Loucy (cell line): ENCODE measurements around the gene COL23A1.

Experiments used
- H2AFZ ChIP-seq: fragments of 200-600 bp; sonication (generic); 2 replicates; pipeline ENCODE4 v1.6.0; 2016; ENCODE audit warnings: antibody characterized with exemption, mild to moderate bottlenecking, low read length, moderate library complexity
- H3F3A ChIP-seq: fragments of 200-600 bp; 2 replicates; pipeline ENCODE4 v1.6.0; 2016; ENCODE audit warnings: antibody characterized with exemption, low read depth, mild to moderate bottlenecking
- H3K27me3 ChIP-seq: fragments of 200-600 bp; sonication (generic); 2 replicates; pipeline ENCODE4 v1.6.1; 2014; ENCODE audit warnings: low read length, mild to moderate bottlenecking; ENCODE audit not compliant: insufficient read depth, poor library complexity, severe bottlenecking
- H3K36me3 ChIP-seq: fragments of 200-600 bp; sonication (generic); 2 replicates; pipeline ENCODE4 v1.6.1; 2016; ENCODE audit warnings: low read length; ENCODE audit not compliant: insufficient read depth
- H3K4me1 ChIP-seq: fragments of 200-600 bp; sonication (generic); 2 replicates; pipeline ENCODE4 v1.5.1; 2014; ENCODE audit warnings: low read length, mild to moderate bottlenecking; ENCODE audit not compliant: insufficient read depth, poor library complexity, severe bottlenecking
- H3K4me2 ChIP-seq: fragments of 200-600 bp; sonication (generic); 2 replicates; pipeline ENCODE4 v1.6.0; 2014; ENCODE audit warnings: antibody characterized with exemption, low read length, low read depth, mild to moderate bottlenecking; ENCODE audit not compliant: poor library complexity, severe bottlenecking
- H3K4me3 ChIP-seq: fragments of 200-600 bp; sonication (generic); 2 replicates; pipeline ENCODE4 v1.5.1; 2014; ENCODE audit warnings: low read length, mild to moderate bottlenecking, mixed read lengths; ENCODE audit not compliant: poor library complexity, severe bottlenecking
- H3K79me2 ChIP-seq: fragments of 200-600 bp; sonication (generic); 2 replicates; pipeline ENCODE4 v1.6.1; 2014; ENCODE audit warnings: low read length; ENCODE audit not compliant: insufficient read depth
- H3K9ac ChIP-seq: fragments of 200-600 bp; sonication (generic); 2 replicates; pipeline ENCODE4 v1.6.0; 2014; ENCODE audit warnings: mild to moderate bottlenecking, low read depth, low read length, moderate library complexity; ENCODE audit not compliant: poor library complexity, severe bottlenecking
- H3K9me2 ChIP-seq: fragments of 200-600 bp; sonication (generic); replicated peaks from 2 replicates; pipeline ENCODE4 v1.6.1; 2016; ENCODE audit warnings: low read depth, low read length, mixed read lengths
- H3K9me3 ChIP-seq: fragments of 200-600 bp; sonication (generic); 2 replicates; pipeline ENCODE4 v1.6.1; 2014; ENCODE audit warnings: mild to moderate bottlenecking, antibody characterized with exemption, low read length, low read depth; ENCODE audit not compliant: insufficient read depth
- H4K20me1 ChIP-seq: fragments of 200-600 bp; sonication (generic); 2 replicates; pipeline ENCODE4 v1.6.0; 2014; ENCODE audit warnings: antibody characterized with exemption, low read length, mild to moderate bottlenecking; ENCODE audit not compliant: insufficient read depth, poor library complexity, severe bottlenecking
- CTCF ChIP-seq: fragments of 200-600 bp; sonication (generic); conservative IDR thresholded peaks from 2 replicates; pipeline ENCODE4 v1.5.1; 2014; ENCODE audit warnings: mild to moderate bottlenecking, antibody characterized with exemption, low read length
- EZH2phosphoT487 ChIP-seq: fragments of 200-600 bp; IDR thresholded peaks from 2 replicates; pipeline ENCODE4 v1.6.1; 2018; ENCODE audit warnings: antibody characterized with exemption, mild to moderate bottlenecking, moderate library complexity, borderline replicate concordance

The COL23A1 gene

GRCh38 chr5:178323961-178324360, 266.2 kb downstream of the COL23A1 start:
- no peak overlapping the region for H3K4me2 ChIP-seq
- TF ChIP-seq EZH2phosphoT487 (no peak), CTCF (no peak)
- H3K9me2 ChIP-seq = no peaks in the 10 kb centered on the region
- H3K36me3 ChIP-seq = no peaks in the 10 kb centered on the region
- no peaks in the 10 kb centered on the region for H3F3A ChIP-seq
- H3K79me2 ChIP-seq = no peaks in the 10 kb centered on the region
- no peaks in the 10 kb centered on the region for H4K20me1 ChIP-seq
- no peaks in the 10 kb centered on the region for H3K4me1 ChIP-seq
- H3K4me3 ChIP-seq = no peak overlapping the region
- no peak overlapping the region for H2AFZ ChIP-seq
- no peaks in the 10 kb centered on the region for H3K9me3 ChIP-seq
- H3K27me3 ChIP-seq = no peaks in the 10 kb centered on the region
- no peak overlapping the region for H3K9ac ChIP-seq

GRCh38 chr5:178323541-178323865, 266.7 kb downstream of the COL23A1 start:
- TF ChIP-seq CTCF = no peak
- no peak for TF ChIP-seq EZH2phosphoT487
- H3K36me3 ChIP-seq = no peaks in the 10 kb centered on the region
- no peaks in the 10 kb centered on the region for H3F3A ChIP-seq
- H3K9me2 ChIP-seq = no peaks in the 10 kb centered on the region
- no peaks in the 10 kb centered on the region for H3K9me3 ChIP-seq
- no peaks in the 10 kb centered on the region for H4K20me1 ChIP-seq
- H3K4me2 ChIP-seq = no peak overlapping the region
- no peaks in the 10 kb centered on the region for H3K4me1 ChIP-seq
- no peak overlapping the region for H2AFZ ChIP-seq
- H3K79me2 ChIP-seq = no peaks in the 10 kb centered on the region
- no peak overlapping the region for H3K4me3 ChIP-seq
- H3K27me3 ChIP-seq = no peaks in the 10 kb centered on the region
- H3K9ac ChIP-seq = no peak overlapping the region

GRCh38 chr5:178322736-178323540, 267.3 kb downstream of the COL23A1 start:
- H2AFZ ChIP-seq = no peak overlapping the region
- H3K27me3 ChIP-seq = no peaks in the 10 kb centered on the region
- H3K4me3 ChIP-seq = no peak overlapping the region
- no peaks in the 10 kb centered on the region for H3K36me3 ChIP-seq
- H3K79me2 ChIP-seq = no peaks in the 10 kb centered on the region
- TF ChIP-seq EZH2phosphoT487 (no peak), CTCF (no peak)
- no peaks in the 10 kb centered on the region for H3K4me1 ChIP-seq
- H3K9ac ChIP-seq = no peak overlapping the region
- H4K20me1 ChIP-seq = no peaks in the 10 kb centered on the region
- no peaks in the 10 kb centered on the region for H3K9me3 ChIP-seq
- H3F3A ChIP-seq = no peaks in the 10 kb centered on the region
- no peak overlapping the region for H3K4me2 ChIP-seq
- H3K9me2 ChIP-seq = no peaks in the 10 kb centered on the region
